Posterior vena cava (tissue), 2 donors: Measurements from ENCODE around the gene LCE6A. TPM values are rescaled to one million over a fixed set of nuclear protein-coding genes. Genes with fewer than 3 reads are reported as not detected.

Experiments used
- DNase-seq: peaks from one replicate; pipeline ENCODE4 v3.0.0-alpha.2; 2020; ENCODE audit warnings: low spot score
- intact Hi-C, 2 donors: fragments of 100-400 bp; cut with DNase I; formaldehyde crosslinking; loops; one replicate each; pipeline versions ENCODE4 v1.14.1 to v1.14.2; 2022 to 2023
- long read RNA-seq, 2 donors: library from polyadenylated mRNA; unstranded; transcript quantifications; one replicate each; pipeline ENCODE4 v2.0.0, GENCODE V29; 2020 to 2021
- total RNA-seq, 2 donors: library from RNA; stranded (reverse); fragmentation: NEBNext Ultra II Directional; extraction: Animal tissue kit (Norgen Biotek cat#: 25700); gene quantifications; one replicate each; pipeline ENCODE4 v1.2.1, GENCODE V29; 2021
- donor health status: DM: yes; HTN: yes; CAD: no.
- donor health status: DM: yes; HTN: yes; CAD: no.

Gene LCE6A
- not detected for total RNA-seq
- long read RNA-seq, donor 1 = 0 reads
- long read RNA-seq, donor 2 = 0 reads

DNA sequence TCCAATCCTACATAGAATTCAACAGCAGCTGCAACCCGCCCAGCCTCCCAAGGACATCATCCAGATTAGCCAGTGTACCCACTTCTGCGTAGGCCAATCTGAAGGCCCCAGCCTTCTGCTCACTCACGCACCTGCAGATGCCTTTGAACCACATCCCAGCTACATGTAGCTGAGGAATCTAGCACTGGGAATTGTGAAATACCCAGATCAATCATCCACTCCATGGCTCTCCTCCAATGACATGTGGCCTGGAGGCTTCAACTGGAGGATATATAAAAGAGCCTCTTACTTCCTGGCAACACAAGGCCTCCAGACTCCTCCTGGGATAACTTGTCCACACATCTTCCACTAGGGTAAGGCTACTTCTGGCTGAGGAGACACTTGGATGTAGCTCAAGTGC is at the start of gene LCE6A:
Gene LCE6A, plus strand, starts transcription at position 301 of the 400 bp plus-strand sequence. CDS start 665 bp downstream, outside the sequence.
- DNase-seq = no peak
- intact Hi-C loops = loop anchor here in 1 of 2 donors (10.0 kb wide), 1 partner anchor 62 kb away; the partner anchor contains the start of gene IVL

DNA sequence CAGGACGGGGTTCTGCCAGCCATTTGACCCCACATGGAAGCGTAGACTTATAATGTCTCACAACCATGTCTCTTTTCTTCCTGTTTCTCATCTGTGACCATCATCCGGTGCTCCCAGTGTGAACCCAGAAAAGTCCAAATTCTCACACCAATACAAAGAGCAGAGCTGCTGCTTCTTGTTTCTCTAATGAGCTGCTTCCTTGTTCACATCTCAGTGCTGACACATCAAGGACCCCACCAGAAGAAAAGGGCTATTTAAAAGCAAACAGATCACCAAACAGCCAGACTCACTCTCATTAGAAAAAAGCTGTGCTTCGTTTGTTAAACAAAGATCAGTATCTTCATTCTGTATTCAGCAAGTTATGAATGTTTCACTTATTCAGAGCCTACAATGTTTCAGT is 47.0 kb upstream of the LCE6A start:
- intact Hi-C loops = no loop called here
- no peak for DNase-seq

DNA sequence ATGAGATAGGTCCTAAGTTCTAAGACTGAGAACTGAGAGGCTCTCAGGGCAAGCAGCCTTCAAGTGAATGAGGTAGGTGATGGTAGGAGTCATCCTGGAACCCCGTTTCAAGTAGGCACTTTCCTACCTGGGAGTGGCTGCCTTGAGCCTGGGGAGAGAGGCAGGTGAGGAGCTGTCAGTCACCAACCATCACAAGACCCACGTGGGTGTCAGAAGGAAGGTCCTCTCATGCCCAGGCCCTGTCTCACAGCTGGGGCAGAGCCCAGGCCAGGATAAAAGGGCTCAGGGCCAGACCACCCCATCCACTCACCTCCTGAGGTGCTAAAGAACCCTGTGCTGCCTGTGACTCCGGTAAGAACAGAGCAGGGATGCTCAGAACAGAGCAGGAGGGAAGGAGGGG is 46.2 kb upstream of the LCE6A start, which contains the start of gene LCE1D:
Gene LCE1D, plus strand, starts transcription at position 301 of the 400 bp plus-strand sequence. CDS start 1,074 bp downstream, outside the sequence.
- no peak for DNase-seq
- intact Hi-C loops = no loop called here

GRCh38 chr1:152801333-152801732 is 41.3 kb upstream of the LCE6A start:
- no peak for DNase-seq
- intact Hi-C loops = no loop called here

- intact Hi-C loops = no loop called here
- DNase-seq = no peak
Observed at GRCh38 chr1:152806576-152806975, 36.1 kb upstream of the LCE6A start, which contains the start of gene LCE1C. TSS of gene LCE1C (minus strand) at chr1:152806651. CDS start at chr1:152805478, 1,173 bp downstream.

DNA sequence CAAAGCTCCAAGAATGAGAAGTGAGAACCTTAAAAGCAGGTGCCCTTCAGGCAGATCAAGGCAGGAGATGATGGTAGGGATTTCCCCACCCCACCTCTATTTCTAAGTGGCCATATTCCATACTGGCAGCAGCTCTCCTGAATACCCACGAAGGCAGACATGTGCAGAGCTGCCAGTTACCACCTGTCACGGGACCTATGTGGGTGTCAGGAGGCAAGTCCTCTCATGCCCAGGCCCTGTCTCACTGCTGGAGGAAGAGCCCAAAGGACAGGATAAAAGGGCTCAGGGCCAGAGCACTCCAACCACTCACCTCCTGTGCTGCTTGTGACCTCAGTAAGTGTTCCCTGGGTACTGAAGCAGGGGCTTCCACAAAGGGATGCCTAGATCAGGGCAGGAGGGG is 31.6 kb upstream of the LCE6A start:
- intact Hi-C loops = no loop called here
- no peak for DNase-seq

GRCh38 chr1:152811671-152812070 is 31.0 kb upstream of the LCE6A start, which contains the start of gene LCE1B:
TSS of gene LCE1B (plus strand) at chr1:152811971. CDS start at chr1:152812447, 476 bp downstream.
- DNase-seq = no peak
- intact Hi-C loops = no loop called here

- no peak for DNase-seq
- intact Hi-C loops = no loop called here
Observed at GRCh38 chr1:152817309-152817708, 25.3 kb upstream of the LCE6A start.

- intact Hi-C loops = no loop called here
- no peak for DNase-seq
Observed at GRCh38 chr1:152823294-152823693, 19.4 kb upstream of the LCE6A start.

GRCh38 chr1:152824964-152825363 is 17.7 kb upstream of the LCE6A start:
- DNase-seq = no peak
- intact Hi-C loops = no loop called here

- no peak for DNase-seq
- intact Hi-C loops = no loop called here
Observed at GRCh38 chr1:152827173-152827572, 15.5 kb upstream of the LCE6A start, which contains the start of gene LCE1A. TSS of gene LCE1A (plus strand) at chr1:152827473. CDS start at chr1:152827473, 0 bp downstream.

GRCh38 chr1:152836870-152837269 is 5.8 kb upstream of the LCE6A start:
- DNase-seq = no peak
- intact Hi-C loops = no loop called here

DNA sequence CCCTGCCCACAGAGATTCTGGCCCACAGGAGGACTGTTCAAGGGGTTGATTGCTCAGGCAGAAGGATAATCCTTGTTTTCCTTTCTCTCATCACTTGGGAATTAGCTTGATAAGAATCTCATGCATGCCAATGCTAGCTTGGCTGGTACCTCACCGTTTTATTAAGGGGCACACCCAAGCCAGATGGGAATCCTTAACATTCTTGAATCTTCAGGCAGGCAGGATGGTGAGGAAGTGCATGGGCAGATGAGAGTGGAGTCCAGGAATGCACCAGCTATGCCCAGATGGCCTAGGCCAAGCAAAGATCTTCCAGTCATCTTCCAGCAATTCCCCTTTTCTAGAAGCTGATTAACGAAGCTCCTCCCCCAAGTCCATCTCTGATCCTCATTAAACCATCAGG is 13.0 kb downstream of the LCE6A start:
- DNase-seq = no peak
- intact Hi-C loops = no loop called here

DNA sequence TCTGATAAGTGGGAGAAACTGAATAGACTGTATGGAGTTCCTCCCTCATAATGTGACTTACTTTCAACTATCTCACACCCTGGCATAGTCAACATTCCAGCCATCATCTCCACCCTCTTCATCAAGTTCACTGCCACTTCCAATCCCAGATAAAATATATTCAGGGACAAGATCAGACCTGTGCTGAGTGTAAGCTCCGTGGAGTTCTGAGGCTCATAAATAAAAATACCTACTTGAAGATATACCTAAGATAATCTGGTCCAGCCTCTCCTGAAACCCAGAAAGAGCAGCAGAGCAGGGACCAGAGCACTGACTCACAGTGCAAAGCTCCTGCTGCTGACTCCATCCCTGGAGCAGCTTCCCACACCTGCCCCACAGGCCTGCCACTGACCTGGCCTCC is 15.4 kb downstream of the LCE6A start:
- intact Hi-C loops = no loop called here
- no peak for DNase-seq

- intact Hi-C loops = no loop called here
- DNase-seq = no peak
Observed at GRCh38 chr1:152859696-152860095, 17.0 kb downstream of the LCE6A start, which contains the start of gene LCE7A. TSS of gene LCE7A (plus strand) at chr1:152859996. CDS start at chr1:152860698, 702 bp downstream.

- intact Hi-C loops = no loop called here
- DNase-seq = no peak
Observed at GRCh38 chr1:152860129-152860528, 17.5 kb downstream of the LCE6A start.

GRCh38 chr1:152861374-152861773 is 18.7 kb downstream of the LCE6A start:
- DNase-seq = no peak
- intact Hi-C loops = no loop called here

- no peak for DNase-seq
- intact Hi-C loops = no loop called here
Observed at GRCh38 chr1:152864443-152864842, 21.8 kb downstream of the LCE6A start.

DNA sequence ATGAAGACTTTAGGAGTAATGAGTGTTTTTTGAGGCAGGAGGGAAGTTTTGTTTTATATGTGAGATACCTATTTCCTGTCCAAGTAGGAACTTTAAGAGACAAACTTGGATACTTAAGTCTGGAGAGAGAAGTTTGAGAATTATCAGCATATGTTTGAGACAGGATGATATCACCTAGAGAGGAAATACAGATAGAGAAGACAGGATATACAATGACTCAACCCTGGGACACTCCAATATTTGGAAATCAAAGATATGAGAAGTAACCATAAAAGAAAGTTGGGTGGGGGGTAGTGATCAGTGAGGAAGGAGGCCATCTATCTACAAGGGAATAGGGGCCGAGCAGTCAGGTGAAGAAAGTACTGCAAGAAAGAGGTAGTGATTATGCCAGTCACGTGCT is 23.7 kb downstream of the LCE6A start:
- intact Hi-C loops = no loop called here
- DNase-seq = no peak

GRCh38 chr1:152869808-152870419 is 27.3 kb downstream of the LCE6A start:
- no peak for DNase-seq
- intact Hi-C loops = no loop called here
